Kidney capillary endothelial cell (primary cell): ENCODE data around the gene PARD6A.

Source experiments
- DNase-seq: peaks from one replicate; pipeline ENCODE4 v3.0.0-alpha.2; 2018; ENCODE audit warnings: low spot score

The PARD6A gene

DNA sequence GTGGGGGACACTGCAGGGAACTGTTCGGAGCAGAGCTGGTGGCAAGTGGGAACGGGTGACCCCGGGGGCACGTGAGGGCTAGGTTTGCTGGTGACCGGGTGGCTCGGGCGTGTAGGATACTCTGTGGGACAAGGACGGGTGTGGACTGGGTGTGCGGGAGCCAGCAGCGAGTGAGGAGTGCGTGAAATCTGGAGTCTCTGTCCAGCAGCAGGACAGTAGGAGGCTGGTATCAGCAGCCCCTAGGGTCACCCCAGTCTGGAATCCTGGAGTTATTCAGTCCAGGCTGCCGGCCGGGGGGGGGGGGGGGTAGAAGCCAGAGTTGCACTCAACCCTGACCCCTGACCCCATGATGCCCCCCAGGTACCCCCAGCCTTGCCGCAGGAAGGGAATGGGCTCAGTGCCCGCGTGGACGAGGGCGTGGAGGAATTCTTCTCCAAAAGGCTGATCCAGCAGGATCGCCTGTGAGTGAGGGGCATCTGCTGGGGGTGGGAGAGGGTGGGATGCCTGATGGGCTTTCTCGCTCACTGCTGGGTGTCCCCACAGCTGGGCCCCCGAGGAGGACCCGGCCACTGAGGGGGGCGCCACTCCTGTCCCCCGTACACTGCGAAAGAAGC, 6.9 kb upstream of the PARD6A start:
- DNase-seq: no peak

DNA sequence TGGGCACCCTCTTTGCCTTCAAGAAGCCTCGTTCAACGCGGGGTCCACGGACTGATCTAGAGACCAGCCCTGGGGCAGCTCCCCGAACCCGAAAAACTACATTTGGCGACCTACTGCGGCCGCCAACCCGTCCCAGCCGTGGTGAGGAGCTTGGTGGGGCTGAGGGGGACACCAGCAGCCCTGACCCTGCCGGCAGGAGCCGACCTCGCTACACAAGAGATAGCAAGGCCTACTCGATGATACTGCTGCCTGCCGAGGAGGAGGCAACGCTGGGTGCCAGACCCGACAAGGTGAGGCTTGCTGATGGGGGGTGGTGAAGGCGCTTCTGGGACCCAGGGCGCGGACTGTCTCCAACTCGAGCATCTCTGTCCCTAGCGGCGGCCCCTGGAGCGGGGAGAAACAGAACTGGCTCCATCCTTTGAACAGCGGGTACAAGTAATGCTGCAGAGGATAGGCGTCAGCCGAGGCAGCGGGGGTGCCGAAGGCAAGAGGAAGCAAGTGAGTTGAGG, 6.3 kb upstream of the PARD6A start:
- no peak for DNase-seq

DNA sequence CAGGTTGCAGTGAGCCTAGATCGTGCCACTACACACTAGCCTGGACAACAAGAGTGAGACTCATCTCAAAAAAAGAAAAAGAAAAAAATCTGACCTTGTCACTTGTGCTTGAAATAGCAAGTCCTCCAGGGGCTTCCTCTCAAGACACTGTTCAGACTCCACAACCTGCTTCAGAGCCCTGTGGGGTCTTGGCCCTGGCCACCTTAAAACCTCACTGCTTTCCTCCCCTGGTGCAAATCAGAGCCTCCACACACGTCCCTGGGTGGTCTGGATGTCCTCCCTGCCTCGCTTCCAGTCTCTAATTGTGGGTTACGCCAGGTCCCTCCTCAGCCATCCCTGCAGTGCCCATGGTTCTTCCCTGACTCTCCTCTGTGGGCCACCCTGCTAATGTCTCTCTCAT, 5.4 kb upstream of the PARD6A start:
- DNase-seq: no peak

DNA sequence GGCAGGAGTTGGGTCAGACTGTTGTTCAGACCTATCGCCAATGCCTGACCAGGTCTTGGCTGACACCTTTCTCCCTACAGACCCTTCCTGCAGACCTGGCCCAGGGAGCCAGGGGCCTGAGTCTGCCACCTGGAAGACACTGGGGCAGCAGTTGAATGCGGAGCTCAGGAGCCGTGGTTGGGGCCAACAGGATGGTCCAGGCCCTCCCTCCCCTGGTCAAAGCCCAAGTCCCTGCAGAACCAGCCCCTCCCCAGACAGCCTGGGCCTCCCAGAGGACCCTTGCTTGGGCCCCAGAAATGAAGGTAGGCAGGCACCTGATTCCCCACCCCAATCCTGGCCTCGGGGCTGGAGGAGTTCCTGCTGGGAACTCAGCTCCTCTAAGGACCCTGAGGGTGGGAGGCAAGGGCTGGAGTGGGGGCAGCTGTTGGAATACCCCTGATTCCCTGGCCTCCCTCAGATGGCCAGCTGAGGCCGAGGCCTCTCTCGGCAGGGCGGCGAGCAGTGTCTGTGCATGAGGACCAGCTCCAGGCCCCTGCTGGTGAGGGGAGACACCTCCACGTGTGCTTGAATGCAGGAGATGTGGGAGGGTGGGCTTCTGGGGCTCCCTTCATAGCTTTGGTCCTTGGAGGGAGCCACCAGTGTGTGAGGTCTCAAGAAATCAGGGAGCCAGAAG, 4.3 kb upstream of the PARD6A start:
- DNase-seq: no peak

DNA sequence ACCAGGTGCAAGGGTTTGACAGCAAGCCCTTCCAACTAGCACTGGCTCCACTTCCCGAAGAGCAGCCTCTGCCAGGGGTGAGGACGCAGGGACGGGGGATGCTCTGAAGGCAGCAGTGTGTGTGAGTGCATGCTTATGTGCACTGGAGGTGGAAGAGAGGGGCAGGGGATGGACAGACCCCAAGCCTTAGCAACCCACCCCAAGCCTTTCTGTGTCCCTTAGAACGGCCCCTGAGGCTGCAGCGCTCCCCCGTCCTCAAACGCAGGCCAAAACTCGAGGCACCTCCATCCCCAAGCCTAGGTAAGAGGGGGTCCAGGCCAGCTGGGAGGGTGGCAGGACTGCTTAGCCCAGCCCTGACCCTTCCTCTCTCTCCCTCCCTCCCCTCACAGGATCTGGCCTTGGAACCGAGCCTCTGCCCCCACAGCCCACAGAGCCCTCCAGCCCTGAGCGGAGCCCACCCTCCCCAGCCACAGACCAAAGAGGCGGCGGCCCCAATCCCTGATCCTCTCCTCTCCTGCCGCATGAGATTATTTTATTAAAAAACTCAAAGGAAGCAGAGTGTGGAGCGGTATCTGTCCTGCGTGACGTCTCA, 3.6 kb upstream of the PARD6A start:
- DNase-seq: no peak

DNA sequence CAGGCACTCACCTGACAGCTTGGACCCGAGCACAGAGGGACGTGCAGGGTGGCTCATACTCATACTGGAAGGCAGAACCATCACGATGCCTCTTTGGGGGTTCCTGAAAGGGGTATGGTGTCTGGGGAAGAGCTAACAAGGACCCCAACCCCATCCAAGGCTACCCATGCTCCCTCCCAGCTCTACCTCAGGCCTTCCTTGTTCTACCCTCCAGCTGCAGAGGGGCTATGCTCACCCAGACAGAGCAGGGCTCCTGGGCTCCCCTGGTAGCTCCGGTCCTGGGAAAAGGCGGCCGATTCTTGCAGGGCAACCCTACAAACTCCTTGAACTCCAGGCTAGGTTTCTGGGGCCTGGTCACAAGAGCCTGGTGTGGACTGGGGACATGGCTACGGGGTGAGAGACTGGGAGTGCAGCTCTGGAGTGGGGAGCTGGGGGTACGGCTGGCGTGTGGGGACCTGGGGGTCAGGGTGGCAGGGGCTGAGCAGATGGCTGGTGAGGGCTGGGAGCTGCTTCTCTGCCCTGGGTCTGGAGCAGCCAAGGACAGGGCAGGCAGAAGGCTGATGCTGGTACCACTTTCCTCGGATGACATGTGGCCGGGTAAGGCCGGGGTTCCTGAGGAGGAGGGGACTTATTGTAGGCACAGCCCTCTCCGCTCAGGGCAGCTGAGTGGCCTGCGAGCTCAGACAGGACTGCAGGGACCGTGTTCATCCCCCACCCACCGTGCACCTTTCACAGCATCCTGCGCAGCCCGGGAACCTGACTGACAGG, 2.8 kb upstream of the PARD6A start:
- DNase-seq: no peak

DNA sequence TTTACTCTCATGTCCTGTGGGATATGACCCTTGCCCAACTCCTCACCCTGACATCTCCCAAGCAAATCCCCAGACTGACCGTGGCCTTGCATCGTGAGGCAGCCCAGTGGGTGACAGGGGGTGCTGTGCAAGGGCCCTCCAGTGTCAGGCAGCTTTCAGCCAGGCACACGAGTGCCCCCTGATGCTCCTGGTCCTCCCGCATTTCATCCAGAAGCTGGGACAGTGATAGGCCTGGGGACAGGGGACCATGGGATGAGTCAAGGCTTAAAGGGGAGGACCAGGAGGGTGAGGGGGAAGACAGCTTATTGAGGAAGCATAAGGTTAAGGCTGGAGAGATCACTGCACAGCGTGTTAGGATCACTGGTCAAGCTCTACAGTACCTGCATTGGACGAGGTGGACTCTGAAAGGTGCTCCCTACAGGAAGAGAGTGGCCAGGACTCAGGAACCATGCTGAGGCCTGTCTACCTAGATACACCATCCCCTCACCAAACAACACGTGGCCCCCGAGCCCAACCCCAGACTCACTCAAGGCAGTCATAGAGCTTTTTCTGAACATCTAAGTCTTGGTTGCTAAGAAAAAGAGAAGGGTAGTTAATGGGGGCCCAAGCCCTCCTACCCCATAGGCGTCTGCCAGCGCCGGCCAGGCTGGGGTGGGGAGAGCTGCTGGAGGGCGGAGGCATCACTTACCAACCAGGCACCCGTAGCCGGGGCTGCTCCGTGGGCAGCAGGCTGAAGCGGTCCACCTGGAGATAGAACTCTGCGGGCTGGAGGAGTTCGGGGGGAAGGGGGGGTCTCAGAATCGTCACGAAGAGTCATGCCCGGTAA, 1.7 kb upstream of the PARD6A start:
- no peak for DNase-seq

DNA sequence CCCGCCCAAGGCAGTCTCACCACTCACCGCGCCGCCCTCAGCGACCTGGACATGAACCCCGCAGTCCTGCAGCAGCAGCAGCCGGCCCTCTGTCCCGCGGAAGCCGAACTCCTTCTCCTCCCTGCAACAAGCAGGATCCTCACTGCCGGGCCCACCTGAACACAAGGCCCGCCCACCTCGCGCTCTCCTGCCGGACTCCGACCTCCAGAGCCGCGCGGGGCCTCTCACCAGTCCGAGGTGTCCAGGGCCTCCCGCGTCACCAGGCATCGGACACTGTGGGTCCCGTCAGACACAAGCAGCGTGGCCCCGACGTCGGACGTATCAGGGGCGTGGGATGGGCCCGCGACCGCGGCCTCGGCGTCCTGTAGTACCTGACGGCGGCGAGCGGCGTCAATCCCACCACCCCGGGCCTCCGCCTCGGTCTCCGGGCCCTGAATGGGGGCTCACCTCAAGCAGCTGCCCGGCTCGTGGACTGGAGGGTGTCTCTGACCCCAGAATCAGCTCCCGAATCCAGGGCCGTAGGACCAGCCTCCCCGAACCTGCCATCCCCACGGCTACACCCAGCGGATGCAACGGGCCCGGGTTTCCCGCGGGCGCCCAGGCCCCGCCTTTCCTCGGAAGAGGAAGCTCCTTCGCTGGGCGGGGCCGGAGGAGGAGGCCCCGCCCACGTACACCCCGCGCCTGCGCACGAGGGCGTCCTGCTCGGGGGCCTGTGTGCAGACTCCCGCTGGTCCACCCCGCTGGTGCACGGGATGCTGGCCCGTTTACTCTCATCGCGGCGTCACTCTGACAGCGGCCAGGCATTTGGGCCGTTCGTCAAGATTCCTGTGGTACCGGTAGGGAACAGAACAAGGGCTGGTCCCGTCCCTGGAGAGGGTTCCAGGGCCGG, 841 bp upstream of the PARD6A start, which contains the start of gene ACD:
ACD (minus strand) TSS at position 586 of the 889 bp plus-strand sequence; CDS start at position 546, 40 bp downstream.
- DNase-seq: peak; percentile 83

DNA sequence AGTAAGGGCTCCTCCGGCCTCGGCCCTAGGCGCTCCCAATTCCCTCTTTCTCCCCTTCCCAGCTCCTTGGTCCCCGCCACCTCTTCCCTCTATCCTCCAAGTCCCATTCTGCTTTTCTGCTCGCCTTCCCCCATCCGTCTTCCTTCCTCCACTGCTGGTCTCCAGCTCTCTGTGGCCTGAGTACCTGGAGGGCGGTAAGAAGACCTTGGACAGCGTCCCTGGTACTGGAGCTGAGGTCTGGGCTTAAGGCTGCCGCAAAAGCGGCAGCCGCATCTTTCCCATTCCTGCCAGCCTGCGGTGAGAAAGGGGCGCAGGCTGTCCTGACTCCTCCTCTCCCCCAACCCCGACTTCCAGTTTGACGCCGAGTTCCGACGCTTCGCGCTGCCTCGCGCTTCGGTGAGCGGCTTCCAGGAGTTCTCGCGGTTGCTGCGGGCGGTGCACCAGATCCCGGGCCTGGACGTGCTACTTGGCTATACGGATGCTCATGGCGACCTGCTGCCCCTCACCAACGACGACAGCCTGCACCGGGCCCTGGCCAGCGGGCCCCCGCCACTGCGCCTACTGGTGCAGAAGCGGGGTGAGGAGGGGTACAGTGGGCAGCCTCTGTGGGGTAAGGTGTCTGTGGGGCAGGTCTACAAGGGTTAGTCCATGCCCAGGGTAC, 471 bp downstream of the PARD6A start:
- DNase-seq: no peak

DNA sequence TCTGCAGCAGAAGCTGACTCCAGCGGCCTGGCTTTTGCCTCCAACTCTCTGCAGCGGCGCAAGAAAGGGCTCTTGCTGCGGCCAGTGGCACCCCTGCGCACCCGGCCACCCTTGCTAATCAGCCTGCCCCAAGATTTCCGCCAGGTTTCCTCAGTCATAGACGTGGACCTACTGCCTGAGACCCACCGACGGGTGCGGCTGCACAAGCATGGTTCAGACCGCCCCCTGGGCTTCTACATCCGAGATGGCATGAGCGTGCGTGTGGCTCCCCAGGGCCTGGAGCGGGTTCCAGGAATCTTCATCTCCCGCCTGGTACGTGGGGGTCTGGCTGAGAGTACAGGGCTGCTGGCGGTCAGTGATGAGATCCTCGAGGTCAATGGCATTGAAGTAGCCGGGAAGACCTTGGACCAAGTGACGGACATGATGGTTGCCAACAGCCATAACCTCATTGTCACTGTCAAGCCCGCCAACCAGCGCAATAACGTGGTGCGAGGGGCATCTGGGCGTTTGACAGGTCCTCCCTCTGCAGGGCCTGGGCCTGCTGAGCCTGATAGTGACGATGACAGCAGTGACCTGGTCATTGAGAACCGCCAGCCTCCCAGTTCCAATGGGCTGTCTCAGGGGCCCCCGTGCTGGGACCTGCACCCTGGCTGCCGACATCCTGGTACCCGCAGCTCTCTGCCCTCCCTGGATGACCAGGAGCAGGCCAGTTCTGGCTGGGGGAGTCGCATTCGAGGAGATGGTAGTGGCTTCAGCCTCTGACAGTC, 1.3 kb downstream of the PARD6A start:
- no peak for DNase-seq

DNA sequence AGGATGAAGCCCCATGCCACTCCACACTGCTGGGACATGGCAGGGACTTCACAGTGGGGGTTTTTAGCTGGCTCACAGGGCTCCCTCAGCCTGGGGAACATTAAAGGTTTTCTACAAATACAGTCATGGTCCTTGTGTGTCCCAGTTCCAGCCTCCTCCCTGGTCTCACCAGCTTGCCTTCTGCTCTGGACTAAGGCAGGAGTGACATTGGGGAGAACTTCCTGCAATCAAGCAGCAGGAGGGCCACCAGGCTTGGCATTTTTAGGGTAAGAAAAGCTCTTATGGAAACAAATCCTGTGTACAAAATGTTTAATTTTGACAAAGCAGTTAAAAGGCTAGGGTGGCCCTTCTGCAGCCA, 1.9 kb downstream of the PARD6A start:
- DNase-seq: no peak

DNA sequence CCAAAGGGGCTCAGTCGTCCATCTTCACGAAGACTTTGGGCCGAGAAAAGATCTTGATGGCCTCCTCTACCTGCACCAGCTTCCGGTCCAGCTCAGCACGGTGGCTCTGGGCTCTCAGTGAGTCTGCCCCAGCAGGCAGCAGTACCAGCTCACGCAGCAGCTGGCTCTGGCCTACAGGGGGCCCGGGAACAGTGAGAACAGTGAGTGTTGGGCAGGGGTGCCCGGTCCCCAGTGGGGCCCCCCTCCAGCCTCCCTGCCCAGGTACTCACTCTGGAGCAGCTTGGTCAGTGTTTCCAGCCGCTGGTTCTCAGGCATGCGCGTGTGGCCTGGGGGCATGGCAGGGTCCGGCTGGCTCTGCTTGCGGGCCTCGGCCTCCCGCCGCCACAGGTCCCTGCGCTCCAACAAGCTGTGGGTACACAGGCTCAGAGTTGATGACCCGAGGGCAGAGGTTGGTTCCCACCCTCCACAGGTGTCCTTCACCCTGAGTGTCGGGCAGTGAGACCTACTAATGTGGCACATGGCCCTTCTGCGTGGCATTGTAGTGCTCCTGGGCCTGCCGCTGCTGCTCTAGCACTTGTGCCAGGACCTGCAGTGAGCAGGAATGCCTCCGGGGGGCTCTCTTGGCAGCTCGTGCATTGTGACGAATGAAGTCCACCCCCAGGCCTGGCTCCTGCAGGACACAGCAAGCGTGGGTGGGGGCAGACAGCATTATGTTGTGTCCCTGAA, 2.6 kb downstream of the PARD6A start:
- no peak for DNase-seq

DNA sequence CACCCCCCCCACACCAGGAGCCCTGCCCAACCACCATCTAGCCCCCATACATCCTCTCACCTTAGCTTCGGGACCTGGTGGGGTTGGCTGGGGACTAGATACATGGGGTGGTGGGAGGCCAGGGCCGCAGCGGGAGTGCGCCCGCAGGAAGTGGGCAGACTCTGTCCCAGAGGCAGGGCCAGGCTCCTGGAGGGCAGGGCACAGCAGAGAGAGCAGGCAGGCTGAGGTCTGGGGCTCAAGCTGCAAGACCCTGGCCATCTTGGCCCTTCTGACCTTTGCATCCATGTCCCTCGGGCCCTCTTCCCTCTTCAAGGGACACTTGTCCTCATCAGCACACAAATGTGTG, 3.1 kb downstream of the PARD6A start:
- DNase-seq: no peak

DNA sequence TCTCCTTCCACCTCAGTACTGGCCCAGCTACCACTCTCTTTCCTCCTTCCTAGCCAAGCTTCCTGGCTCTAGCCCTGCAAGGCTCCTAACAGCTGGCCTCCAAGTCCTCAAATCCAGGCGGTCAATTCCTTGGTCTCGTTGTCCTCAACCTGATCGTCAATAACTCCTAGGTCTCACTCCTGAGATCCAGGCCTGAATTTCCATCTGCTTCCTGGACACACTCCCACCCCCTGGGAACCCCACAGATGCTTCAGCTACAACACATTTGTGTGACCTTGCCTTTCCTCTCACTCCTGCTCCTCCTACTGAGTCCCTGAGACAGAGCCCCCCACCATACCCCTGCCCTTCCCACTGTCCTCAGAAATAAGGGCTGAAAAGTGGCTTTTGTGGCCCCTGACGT, 3.5 kb downstream of the PARD6A start:
- no peak for DNase-seq

DNA sequence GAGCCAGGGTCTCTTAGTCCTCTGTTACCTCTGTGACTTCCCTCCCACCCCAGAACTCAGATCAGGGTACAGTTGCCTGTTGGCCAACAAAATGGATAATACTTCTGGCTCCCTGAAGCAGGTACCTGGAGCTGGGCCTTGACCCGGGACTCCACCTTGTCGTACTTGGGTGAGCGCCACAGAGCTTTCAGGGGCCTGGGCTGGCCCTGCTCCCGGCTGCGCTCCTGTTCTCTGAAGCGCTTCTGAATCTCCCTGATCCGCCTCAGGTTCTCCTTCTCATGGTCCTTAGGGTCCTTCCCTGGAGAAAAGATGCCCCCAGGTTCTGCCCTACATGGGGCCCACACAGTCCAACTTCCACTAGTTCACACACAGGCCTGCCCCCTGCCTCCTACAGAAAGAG, 4.1 kb downstream of the PARD6A start:
- no peak for DNase-seq

DNA sequence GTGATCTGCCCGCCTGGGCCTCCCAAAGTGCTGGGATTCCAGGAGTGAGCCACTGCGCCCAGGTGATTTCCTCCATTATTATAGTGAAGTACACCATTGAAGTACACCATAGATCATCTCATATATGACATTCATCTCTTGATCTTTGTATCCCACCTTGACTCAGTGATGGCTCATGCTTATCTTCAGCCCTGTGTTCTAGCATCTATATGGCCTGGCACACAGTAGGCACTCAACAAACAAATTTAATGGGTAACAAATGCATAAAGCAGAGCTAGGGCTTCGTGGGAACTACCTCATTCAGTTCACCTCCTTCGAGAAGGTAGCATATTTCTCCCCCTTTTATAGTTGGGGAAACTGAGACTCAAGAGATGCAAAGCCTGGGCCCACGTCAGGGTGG, 4.8 kb downstream of the PARD6A start:
- DNase-seq: no peak

DNA sequence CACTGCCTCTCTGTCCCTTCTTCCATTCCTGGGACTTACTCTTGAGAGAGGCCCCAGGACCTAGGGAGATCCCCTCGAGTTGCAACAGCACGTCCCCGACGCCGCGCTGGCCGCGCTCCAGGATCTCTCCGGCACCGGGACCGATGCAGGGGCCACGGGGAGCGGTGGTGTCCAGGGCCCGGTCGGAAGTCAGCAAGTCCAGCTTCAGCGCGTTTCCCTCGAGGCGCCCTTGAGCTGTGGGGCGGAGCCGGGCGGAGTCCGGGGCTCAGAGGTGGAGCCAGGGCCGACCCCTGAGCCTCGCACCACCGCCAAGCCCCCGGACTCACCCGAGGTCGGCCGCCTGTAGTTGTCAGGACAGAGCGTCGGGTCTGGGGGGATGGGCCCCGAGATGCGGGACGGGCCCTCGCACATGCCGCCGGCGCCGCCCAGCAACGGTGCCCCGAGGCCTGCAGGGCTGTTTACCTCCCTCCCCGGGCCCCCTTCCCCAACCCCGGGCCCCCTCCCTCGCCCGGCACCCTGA, 5.3 kb downstream of the PARD6A start:
- no peak for DNase-seq

DNA sequence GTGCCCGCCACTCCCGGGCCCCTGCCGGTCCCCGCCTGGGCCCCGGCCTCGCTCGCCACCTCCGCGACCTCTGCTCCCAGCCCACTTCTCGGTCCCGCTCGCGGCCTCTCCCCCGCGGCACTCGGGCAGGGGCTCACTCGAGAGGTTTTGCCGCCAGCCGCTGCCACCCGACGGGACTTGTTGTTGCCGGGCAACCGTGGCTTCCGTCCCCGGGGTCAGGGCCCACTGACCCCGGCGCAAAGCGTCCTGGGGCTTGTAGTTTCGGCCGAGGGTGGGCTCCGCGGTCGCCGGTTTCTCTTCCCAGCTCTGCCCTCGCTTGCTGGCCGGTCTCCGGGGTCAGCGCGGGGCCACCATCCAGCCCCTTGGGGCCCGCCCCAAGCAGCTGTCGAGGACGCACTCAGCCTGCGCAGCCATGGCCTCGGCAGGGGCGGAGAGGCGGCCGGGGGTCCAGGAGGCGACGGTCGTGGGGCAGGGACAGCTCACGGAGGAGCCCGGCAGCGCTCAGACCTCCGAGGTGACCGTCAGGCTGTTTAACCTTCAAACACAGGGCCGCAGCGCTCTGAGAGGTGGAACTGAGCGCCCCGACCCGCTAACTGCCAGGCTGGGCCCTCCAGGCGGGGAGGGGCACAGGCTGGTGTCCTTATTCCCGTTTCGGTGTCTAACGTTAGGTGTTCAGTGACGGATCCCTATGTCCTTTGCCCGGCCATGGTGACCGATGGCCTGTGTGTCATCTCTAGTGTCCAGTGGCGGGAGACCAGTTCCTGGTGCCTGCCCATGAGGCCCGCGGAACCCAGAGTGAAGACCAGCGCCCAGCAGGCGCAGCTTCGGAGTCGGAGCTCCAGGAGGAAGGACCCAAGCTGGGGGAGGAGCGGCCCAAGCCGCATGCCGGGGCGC, 6.0 kb downstream of the PARD6A start, which contains the start of the genes C16orf86 and ENKD1:
C16orf86 (plus strand) TSS at position 256 of the 894 bp plus-strand sequence; CDS start at position 413, 157 bp downstream.
ENKD1 (minus strand) TSS at position 192 of the 894 bp plus-strand sequence. CDS start 308 bp downstream, outside the sequence.
- DNase-seq: peak; percentile 80
